Panc1 (cell line): ENCODE measurements around the gene MND1. TPM values are rescaled to one million over a fixed set of nuclear protein-coding genes. Genes with fewer than 3 reads are reported as not detected.

Source experiments
- ATAC-seq: fragments of 200-7000 bp; cut with Tn5 transposase; 2 replicates; pipeline ENCODE4 v1.9.1; 2020; ENCODE audit warnings: mild to moderate bottlenecking, moderate library complexity
- BruUV-seq: library from RNA; stranded (reverse); fragments of 400-500 nt; replicated peaks from 2 replicates; lab custom pipeline; 2021; lab: Mats Ljungman, UMichigan
- CTCF ChIA-PET: fragments of 300-600 bp; sonication (Branson Sonifier 250); formaldehyde crosslinking; loops from one replicate; lab custom pipeline; 2022; ENCODE audit warnings: antibody characterized with exemption; lab: Charles Lee
- POLR2A ChIA-PET: fragments of 300-600 bp; sonication (Branson Sonifier 250); formaldehyde crosslinking; loops from one replicate; lab custom pipeline; 2022; ENCODE audit warnings: antibody characterized with exemption; lab: Charles Lee
- DNase-seq: peaks from one replicate; pipeline ENCODE4 v3.0.0-alpha.2; 2010; ENCODE audit warnings: low read depth, low spot score
- H3K27ac ChIP-seq: 2 replicates; pipeline ENCODE4 v1.5.1; 2011; ENCODE audit warnings: mild to moderate bottlenecking, low read length, inconsistent platforms
- H3K27me3 ChIP-seq: fragments of 200-500 bp; sonication (Bioruptor generic); 2 replicates; pipeline ENCODE4 v1.6.0; 2014; ENCODE audit warnings: low read length, inconsistent platforms; ENCODE audit not compliant: control insufficient read depth, insufficient read depth
- H3K36me3 ChIP-seq: fragments of 200-500 bp; sonication (Bioruptor generic); 2 replicates; pipeline ENCODE4 v1.5.1; 2014; ENCODE audit warnings: inconsistent platforms, mild to moderate bottlenecking, low read length, moderate library complexity; ENCODE audit not compliant: control insufficient read depth, insufficient read depth
- H3K4me1 ChIP-seq: 2 replicates; pipeline ENCODE4 v1.5.1; 2011; ENCODE audit warnings: inconsistent platforms, mild to moderate bottlenecking, low read length, moderate library complexity; ENCODE audit not compliant: control insufficient read depth, insufficient read depth
- H3K4me3 ChIP-seq, 2 experiments: 2 replicates each; pipeline ENCODE4 v1.5.1; 2011 to 2012; ENCODE audit warnings: low read depth in 2 of 2, low read length in 2 of 2, mild to moderate bottlenecking in 2 of 2, inconsistent platforms in 1 of 2, moderate library complexity in 1 of 2
- H3K9me3 ChIP-seq: fragments of 200-500 bp; sonication (Bioruptor generic); 2 replicates; pipeline ENCODE4 v1.5.1; 2014; ENCODE audit warnings: low read depth, mild to moderate bottlenecking, inconsistent platforms, low read length, moderate library complexity; ENCODE audit not compliant: control insufficient read depth, insufficient read depth
- POLR2AphosphoS5 ChIP-seq: IDR thresholded peaks from 2 replicates; pipeline ENCODE4 v1.6.1; 2012; ENCODE audit warnings: mild to moderate bottlenecking, low read depth, low read length, moderate library complexity
- SIN3A ChIP-seq: IDR thresholded peaks from 2 replicates; pipeline ENCODE4 v1.6.1; 2012; ENCODE audit warnings: low read depth, mild to moderate bottlenecking, low read length, moderate library complexity, borderline replicate concordance; ENCODE audit not compliant: insufficient read depth
- TCF7L2 ChIP-seq: IDR thresholded peaks from 2 replicates; pipeline ENCODE4 v1.6.1; 2011; ENCODE audit warnings: mild to moderate bottlenecking, low read depth, low read length, inconsistent platforms
- in situ Hi-C: cut with HindIII; loops from 2 replicates; pipeline ENCODE4 v1.10.0; 2016; ENCODE audit warnings: low sequenced_read_pairs, low pct_unique_long_range_greater_than_20kb
- intact Hi-C: fragments of 100-400 bp; cut with micrococcal nuclease; formaldehyde crosslinking; loops from one replicate; pipeline ENCODE4 v1.10.0; 2022; ENCODE audit not compliant: unreplicated experiment
- total RNA-seq: library from RNA; stranded (reverse); gene quantifications from one replicate; pipeline ENCODE4 v1.2.1, GENCODE V29; 2021; ENCODE audit not compliant: unreplicated experiment
- TF ChIP-seq, protein P1 (sequence below): fragments of 450-650 bp; IDR thresholded peaks from 2 replicates; pipeline ENCODE4 v1.5.1; 2017; ENCODE audit warnings: mild to moderate bottlenecking
- TF ChIP-seq, protein P2 (sequence below), 2 experiments: IDR thresholded peaks; 2 replicates each; pipeline ENCODE4 v1.6.1; 2011 to 2012; ENCODE audit warnings: low read depth in 2 of 2, control low read depth in 1 of 2, low read length in 1 of 2, mild to moderate bottlenecking in 1 of 2, moderate library complexity in 1 of 2; ENCODE audit not compliant: insufficient read depth in 1 of 2

MND1 gene
- total RNA-seq, 1 experiment from 2014 or later = 9.4 TPM

GRCh38 chr4:153325558-153325957 is 18.9 kb upstream of the MND1 start:
- H3K27me3 ChIP-seq = no peaks in the 10 kb centered on the region
- POLR2A ChIA-PET = no interaction called here
- no peak for DNase-seq
- in situ Hi-C loops = no loop called here
- intact Hi-C loops = no loop called here
- TF ChIP-seq, protein P1, sequence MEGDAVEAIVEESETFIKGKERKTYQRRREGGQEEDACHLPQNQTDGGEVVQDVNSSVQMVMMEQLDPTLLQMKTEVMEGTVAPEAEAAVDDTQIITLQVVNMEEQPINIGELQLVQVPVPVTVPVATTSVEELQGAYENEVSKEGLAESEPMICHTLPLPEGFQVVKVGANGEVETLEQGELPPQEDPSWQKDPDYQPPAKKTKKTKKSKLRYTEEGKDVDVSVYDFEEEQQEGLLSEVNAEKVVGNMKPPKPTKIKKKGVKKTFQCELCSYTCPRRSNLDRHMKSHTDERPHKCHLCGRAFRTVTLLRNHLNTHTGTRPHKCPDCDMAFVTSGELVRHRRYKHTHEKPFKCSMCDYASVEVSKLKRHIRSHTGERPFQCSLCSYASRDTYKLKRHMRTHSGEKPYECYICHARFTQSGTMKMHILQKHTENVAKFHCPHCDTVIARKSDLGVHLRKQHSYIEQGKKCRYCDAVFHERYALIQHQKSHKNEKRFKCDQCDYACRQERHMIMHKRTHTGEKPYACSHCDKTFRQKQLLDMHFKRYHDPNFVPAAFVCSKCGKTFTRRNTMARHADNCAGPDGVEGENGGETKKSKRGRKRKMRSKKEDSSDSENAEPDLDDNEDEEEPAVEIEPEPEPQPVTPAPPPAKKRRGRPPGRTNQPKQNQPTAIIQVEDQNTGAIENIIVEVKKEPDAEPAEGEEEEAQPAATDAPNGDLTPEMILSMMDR = no peak
- TF ChIP-seq SIN3A = no peak
- TF ChIP-seq TCF7L2 = no peak
- TF ChIP-seq, protein P2, sequence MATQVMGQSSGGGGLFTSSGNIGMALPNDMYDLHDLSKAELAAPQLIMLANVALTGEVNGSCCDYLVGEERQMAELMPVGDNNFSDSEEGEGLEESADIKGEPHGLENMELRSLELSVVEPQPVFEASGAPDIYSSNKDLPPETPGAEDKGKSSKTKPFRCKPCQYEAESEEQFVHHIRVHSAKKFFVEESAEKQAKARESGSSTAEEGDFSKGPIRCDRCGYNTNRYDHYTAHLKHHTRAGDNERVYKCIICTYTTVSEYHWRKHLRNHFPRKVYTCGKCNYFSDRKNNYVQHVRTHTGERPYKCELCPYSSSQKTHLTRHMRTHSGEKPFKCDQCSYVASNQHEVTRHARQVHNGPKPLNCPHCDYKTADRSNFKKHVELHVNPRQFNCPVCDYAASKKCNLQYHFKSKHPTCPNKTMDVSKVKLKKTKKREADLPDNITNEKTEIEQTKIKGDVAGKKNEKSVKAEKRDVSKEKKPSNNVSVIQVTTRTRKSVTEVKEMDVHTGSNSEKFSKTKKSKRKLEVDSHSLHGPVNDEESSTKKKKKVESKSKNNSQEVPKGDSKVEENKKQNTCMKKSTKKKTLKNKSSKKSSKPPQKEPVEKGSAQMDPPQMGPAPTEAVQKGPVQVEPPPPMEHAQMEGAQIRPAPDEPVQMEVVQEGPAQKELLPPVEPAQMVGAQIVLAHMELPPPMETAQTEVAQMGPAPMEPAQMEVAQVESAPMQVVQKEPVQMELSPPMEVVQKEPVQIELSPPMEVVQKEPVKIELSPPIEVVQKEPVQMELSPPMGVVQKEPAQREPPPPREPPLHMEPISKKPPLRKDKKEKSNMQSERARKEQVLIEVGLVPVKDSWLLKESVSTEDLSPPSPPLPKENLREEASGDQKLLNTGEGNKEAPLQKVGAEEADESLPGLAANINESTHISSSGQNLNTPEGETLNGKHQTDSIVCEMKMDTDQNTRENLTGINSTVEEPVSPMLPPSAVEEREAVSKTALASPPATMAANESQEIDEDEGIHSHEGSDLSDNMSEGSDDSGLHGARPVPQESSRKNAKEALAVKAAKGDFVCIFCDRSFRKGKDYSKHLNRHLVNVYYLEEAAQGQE (IDR thresholded peaks at IDR 0.05; ENCODE audit: insufficient read depth in 1 of 2, low read depth in 2 of 2, low read length in 1 of 2) = no peak
- TF ChIP-seq POLR2AphosphoS5 = no peak
- H3K4me1 ChIP-seq = no peaks in the 10 kb centered on the region
- H3K4me3 ChIP-seq = no peak overlapping the region
- ATAC-seq = no peak
- BruUV-seq = no TSS peak
- H3K9me3 ChIP-seq = no peaks in the 10 kb centered on the region
- H3K36me3 ChIP-seq = no peaks in the 10 kb centered on the region; the same call in 1 of the 2 replicates
- H3K27ac ChIP-seq = no peak overlapping the region
- CTCF ChIA-PET = no interaction called here

GRCh38 chr4:153326513-153326912 is 18.0 kb upstream of the MND1 start:
- in situ Hi-C loops (no loop called here), intact Hi-C loops (no loop called here)
- no peak for TF ChIP-seq TCF7L2
- TF ChIP-seq, protein P2 (IDR thresholded peaks at IDR 0.05; ENCODE audit: insufficient read depth in 1 of 2, low read depth in 2 of 2, low read length in 1 of 2) = no peak
- no peak for TF ChIP-seq POLR2AphosphoS5
- TF ChIP-seq, protein P1 = no peak
- TF ChIP-seq SIN3A = no peak
- POLR2A ChIA-PET = no interaction called here
- CTCF ChIA-PET = interaction anchor here (0.7 kb wide), 1 partner anchor 292 kb away, joined by 7 read pairs; no protein-coding TSS in a partner anchor
- DNase-seq (no peak), ATAC-seq (no peak)
- Histone ChIP-seq H3K9me3 (no peaks in the 10 kb centered on the region), H3K36me3 (no peaks in the 10 kb centered on the region; the same call in 1 of the 2 replicates), H3K4me1 (no peaks in the 10 kb centered on the region), H3K27me3 (no peaks in the 10 kb centered on the region), H3K27ac (no peak overlapping the region), H3K4me3 (no peak overlapping the region)
- no TSS peak for BruUV-seq
